GM12874 (cell line): ENCODE data around the gene MRPS14.

Experiments used
- CTCF ChIP-seq: IDR thresholded peaks from 2 replicates; pipeline ENCODE4 v1.5.1; 2011; ENCODE audit warnings: low read depth, mild to moderate bottlenecking, control low read depth, low read length, moderate library complexity; ENCODE audit not compliant: insufficient read depth

MRPS14 gene

GRCh38 chr1:174975764-174976163 lies 47.5 kb downstream of the MRPS14 start:
- no peak for TF ChIP-seq CTCF

- no peak for TF ChIP-seq CTCF
Observed at GRCh38 chr1:174974711-174975119, 48.5 kb downstream of the MRPS14 start.

DNA sequence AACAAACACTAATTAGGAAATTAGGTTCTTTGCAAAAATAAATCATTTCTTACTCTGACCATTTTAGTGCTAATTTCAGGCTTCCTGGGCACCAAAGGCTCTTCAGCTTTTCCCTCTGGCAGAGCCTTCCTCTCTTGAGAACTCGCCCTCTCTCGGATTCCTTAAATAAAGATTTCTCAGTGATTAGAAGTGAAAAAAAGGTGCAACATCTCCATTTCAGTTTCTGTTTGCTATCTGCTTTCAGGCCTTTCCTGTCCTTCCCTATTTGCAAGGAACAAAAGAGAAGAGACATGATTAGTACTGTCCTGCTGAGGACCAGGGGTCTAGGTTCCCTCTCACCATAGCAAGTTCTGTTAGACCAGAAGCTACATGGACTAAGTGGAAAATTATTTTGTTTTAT lies 51.3 kb downstream of the MRPS14 start:
- no peak for TF ChIP-seq CTCF

GRCh38 chr1:174971466-174971865 lies 51.8 kb downstream of the MRPS14 start:
- TF ChIP-seq CTCF, result no peak

DNA sequence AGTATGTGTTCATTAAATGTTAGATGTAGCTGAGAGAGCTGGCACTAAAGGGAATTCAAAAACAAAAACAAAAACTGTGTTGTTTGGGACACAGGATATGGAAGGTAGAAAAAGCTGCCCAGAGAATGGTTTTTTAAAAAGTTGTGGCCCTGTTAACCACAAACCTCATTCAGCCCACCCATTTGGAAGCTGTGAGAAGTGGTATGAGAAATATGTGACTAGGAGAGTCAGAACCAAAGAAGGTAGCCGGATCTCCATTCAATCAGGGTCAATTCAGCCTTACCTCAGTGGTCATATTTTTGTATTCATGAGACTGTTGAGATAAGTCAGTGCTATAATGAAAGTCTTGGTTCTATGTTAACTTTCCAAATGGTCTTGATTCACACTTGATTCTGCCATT lies 53.2 kb downstream of the MRPS14 start:
- TF ChIP-seq CTCF, result no peak

GRCh38 chr1:174968750-174969244 lies 54.4 kb downstream of the MRPS14 start:
- TF ChIP-seq CTCF, result no peak

GRCh38 chr1:174967845-174968705 lies 55.1 kb downstream of the MRPS14 start:
- no peak for TF ChIP-seq CTCF
